SU-DHL-6 (cell line): Measurements from ENCODE around the gene JPH3.

Experiments used
- H2AFZ ChIP-seq: fragments of 200-600 bp; sonication (generic); 2 replicates; pipeline ENCODE4 v1.6.1; 2014; ENCODE audit warnings: low read depth, mild to moderate bottlenecking, moderate library complexity, mixed read lengths, antibody characterized with exemption, low read length; ENCODE audit not compliant: severe bottlenecking
- H3F3A ChIP-seq: fragments of 200-600 bp; shearing (Covaris generic); 2 replicates; pipeline ENCODE4 v1.6.0; 2016; ENCODE audit warnings: antibody characterized with exemption, mild to moderate bottlenecking; ENCODE audit not compliant: insufficient read depth
- H3K27ac ChIP-seq: fragments of 200-600 bp; sonication (generic); 2 replicates; pipeline ENCODE4 v1.5.1; 2016; ENCODE audit warnings: low read depth, mild to moderate bottlenecking, low read length, moderate library complexity, mixed read lengths
- H3K27me3 ChIP-seq: fragments of 200-600 bp; sonication (generic), shearing (Covaris generic); 2 replicates; pipeline ENCODE4 v1.6.0; 2014; ENCODE audit warnings: mild to moderate bottlenecking, low read length
- H3K36me3 ChIP-seq: fragments of 200-600 bp; sonication (generic); 2 replicates; pipeline ENCODE4 v1.6.1; 2014; ENCODE audit warnings: mild to moderate bottlenecking, low read length, mixed read lengths
- H3K4me2 ChIP-seq: fragments of 300-600, 200-600 bp; shearing (Covaris generic), sonication (generic); 2 replicates; pipeline ENCODE4 v1.6.0; 2014; ENCODE audit warnings: low read length, low read depth, mild to moderate bottlenecking; ENCODE audit not compliant: poor library complexity, severe bottlenecking
- H3K4me3 ChIP-seq: fragments of 200-600 bp; sonication (generic); 2 replicates; pipeline ENCODE4 v1.5.1; 2014; ENCODE audit warnings: antibody characterized with exemption, low read length, mild to moderate bottlenecking, mixed read lengths; ENCODE audit not compliant: insufficient read depth, poor library complexity, severe bottlenecking
- H3K79me2 ChIP-seq: fragments of 200-600 bp; sonication (generic); 2 replicates; pipeline ENCODE4 v1.6.1; 2014; ENCODE audit warnings: mild to moderate bottlenecking, low read length, moderate library complexity; ENCODE audit not compliant: insufficient read depth
- H3K9ac ChIP-seq: fragments of 200-600 bp; sonication (generic); 2 replicates; pipeline ENCODE4 v1.7.0; 2014; ENCODE audit warnings: mild to moderate bottlenecking, low read length
- H3K9me2 ChIP-seq: fragments of 200-600 bp; sonication (generic); replicated peaks from 2 replicates; pipeline ENCODE4 v1.6.1; 2014; ENCODE audit warnings: low read length; ENCODE audit not compliant: insufficient read depth
- H3K9me3 ChIP-seq: fragments of 200-600 bp; sonication (generic); 2 replicates; pipeline ENCODE4 v1.6.1; 2014; ENCODE audit warnings: low read length, mixed read lengths; ENCODE audit not compliant: insufficient read depth
- H4K20me1 ChIP-seq: fragments of 200-600 bp; sonication (generic); 2 replicates; pipeline ENCODE4 v1.6.1; 2014; ENCODE audit warnings: low read depth, mild to moderate bottlenecking, antibody characterized with exemption, low read length, moderate library complexity, mixed read lengths
- EZH2phosphoT487 ChIP-seq: fragments of 200-600 bp; sonication (generic), shearing (Covaris generic); conservative IDR thresholded peaks from 2 replicates; pipeline ENCODE4 v1.6.1; 2018; ENCODE audit warnings: mild to moderate bottlenecking, antibody characterized with exemption, low read length, moderate library complexity, mixed read lengths
- TF ChIP-seq, protein P1 (sequence below): fragments of 200-600 bp; sonication (generic); IDR thresholded peaks from one replicate; pipeline ENCODE4 v1.5.1; 2017; ENCODE audit warnings: antibody characterized with exemption, mild to moderate bottlenecking, low read length, moderate library complexity; ENCODE audit not compliant: insufficient read depth, poor library complexity, severe bottlenecking

Gene JPH3

DNA sequence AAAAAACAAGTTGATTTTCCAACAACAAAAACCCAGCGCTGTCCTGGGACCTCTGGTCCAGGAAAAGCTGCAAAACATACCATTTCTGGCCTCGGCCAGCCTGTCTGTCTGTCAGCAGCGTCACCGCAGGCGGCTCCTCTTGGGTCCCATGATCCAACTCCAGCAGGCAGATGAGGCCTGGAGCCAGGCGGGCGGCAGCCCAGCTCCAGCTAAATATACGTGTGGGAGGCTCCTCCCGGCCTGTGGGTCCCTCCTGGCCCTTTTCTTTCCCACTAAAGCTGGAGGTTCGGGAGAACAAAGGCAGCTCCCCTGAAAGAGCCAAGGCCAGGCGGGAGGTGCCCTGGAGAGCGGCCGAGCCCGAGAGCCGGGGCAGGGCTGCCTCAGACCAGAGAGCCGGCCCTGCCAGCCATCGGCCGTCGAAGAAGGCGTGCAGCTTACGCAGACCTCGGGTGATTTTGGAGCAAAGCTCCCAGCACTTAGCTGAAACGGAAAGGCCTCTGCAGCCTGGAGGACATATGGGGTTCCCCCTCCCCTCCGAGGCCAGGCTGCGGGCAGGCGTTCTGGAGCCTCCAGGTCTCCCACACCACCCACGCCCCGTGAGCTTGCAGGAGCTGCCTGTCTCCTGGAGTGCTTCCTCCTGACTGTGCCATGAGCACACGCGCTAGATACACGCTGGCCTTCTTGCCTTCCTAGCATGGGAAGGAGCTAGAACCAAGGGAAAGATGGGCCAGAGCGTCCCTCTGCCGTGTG lies 19.9 kb upstream of the JPH3 start:
- TF ChIP-seq, protein P1, sequence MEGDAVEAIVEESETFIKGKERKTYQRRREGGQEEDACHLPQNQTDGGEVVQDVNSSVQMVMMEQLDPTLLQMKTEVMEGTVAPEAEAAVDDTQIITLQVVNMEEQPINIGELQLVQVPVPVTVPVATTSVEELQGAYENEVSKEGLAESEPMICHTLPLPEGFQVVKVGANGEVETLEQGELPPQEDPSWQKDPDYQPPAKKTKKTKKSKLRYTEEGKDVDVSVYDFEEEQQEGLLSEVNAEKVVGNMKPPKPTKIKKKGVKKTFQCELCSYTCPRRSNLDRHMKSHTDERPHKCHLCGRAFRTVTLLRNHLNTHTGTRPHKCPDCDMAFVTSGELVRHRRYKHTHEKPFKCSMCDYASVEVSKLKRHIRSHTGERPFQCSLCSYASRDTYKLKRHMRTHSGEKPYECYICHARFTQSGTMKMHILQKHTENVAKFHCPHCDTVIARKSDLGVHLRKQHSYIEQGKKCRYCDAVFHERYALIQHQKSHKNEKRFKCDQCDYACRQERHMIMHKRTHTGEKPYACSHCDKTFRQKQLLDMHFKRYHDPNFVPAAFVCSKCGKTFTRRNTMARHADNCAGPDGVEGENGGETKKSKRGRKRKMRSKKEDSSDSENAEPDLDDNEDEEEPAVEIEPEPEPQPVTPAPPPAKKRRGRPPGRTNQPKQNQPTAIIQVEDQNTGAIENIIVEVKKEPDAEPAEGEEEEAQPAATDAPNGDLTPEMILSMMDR = no peak
- TF ChIP-seq EZH2phosphoT487 = no peak
- no peaks in the 10 kb centered on the region for H3K79me2 ChIP-seq
- no peaks in the 10 kb centered on the region for H3K9me2 ChIP-seq
- H3K9ac ChIP-seq = no peak overlapping the region
- H4K20me1 ChIP-seq = no peaks in the 10 kb centered on the region
- no peak overlapping the region for H2AFZ ChIP-seq
- H3K4me2 ChIP-seq = no peak overlapping the region
- no peaks in the 10 kb centered on the region for H3F3A ChIP-seq
- no peaks in the 10 kb centered on the region for H3K36me3 ChIP-seq
- no peak overlapping the region for H3K4me3 ChIP-seq
- H3K9me3 ChIP-seq = no peaks in the 10 kb centered on the region
- no peaks in the 10 kb centered on the region for H3K27me3 ChIP-seq
- H3K27ac ChIP-seq = no peak overlapping the region

DNA sequence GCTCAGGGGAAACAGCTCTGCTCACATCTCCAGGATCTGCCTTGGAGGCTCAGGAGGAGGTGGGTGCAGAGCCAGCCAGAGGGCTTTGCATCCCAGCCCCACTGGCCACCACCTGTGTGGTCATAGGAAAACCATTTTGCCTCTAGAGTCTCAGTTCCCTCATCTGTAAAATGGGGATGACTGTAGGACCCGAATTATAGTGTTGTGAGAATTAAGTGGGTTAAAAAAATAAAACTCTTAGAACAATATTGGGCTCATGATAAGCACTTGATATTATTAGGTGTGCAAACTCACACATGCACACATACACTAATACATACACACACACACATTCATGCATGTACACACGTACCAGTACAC lies 19.4 kb upstream of the JPH3 start:
- H3K4me3 ChIP-seq = no peak overlapping the region
- H3F3A ChIP-seq = no peaks in the 10 kb centered on the region
- H3K9ac ChIP-seq = no peak overlapping the region
- no peak overlapping the region for H3K27ac ChIP-seq
- no peak for TF ChIP-seq EZH2phosphoT487
- no peak overlapping the region for H3K4me2 ChIP-seq
- H4K20me1 ChIP-seq = no peaks in the 10 kb centered on the region
- H2AFZ ChIP-seq = no peak overlapping the region
- H3K9me3 ChIP-seq = no peaks in the 10 kb centered on the region
- H3K36me3 ChIP-seq = no peaks in the 10 kb centered on the region
- H3K27me3 ChIP-seq = no peaks in the 10 kb centered on the region
- no peaks in the 10 kb centered on the region for H3K9me2 ChIP-seq
- H3K79me2 ChIP-seq = no peaks in the 10 kb centered on the region

DNA sequence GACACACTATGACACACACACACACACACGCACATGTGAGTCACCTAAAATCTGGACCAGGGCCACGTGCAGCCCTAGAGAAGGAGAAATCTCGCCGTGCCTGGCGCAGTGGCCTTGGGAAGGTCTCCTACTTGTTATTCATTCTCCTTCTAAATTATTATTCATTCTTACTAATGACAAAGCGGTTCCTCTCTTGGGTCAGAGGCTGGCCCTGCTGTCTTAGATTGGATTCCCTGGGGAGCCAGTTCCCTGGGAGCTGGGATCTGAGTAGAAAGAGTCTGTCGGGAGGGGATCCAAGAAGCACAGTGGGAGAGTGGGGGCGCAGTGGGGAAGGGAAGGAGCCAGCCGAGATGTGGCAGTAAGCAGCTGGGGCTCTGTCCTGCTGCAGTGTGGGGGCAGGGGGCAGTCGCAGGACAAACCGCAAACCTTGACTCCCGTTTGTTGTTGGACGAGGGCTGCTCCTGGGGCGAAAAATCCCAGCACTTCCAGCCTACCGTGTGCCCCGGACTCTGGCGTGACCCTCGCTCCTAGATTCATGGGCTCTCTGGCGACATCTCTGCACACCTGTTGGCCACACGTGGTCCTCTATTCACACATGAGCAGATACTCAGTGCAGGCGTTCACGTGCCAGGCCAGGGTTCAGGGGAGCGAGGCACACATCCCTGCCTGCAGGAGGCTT lies 18.7 kb upstream of the JPH3 start:
- H2AFZ ChIP-seq = no peak overlapping the region
- no peak overlapping the region for H3K9ac ChIP-seq
- H3K9me2 ChIP-seq = no peaks in the 10 kb centered on the region
- H3K4me3 ChIP-seq = no peak overlapping the region
- no peaks in the 10 kb centered on the region for H3K36me3 ChIP-seq
- H3F3A ChIP-seq = no peaks in the 10 kb centered on the region
- H3K9me3 ChIP-seq = no peaks in the 10 kb centered on the region
- no peaks in the 10 kb centered on the region for H3K27me3 ChIP-seq
- no peaks in the 10 kb centered on the region for H4K20me1 ChIP-seq
- no peak for TF ChIP-seq EZH2phosphoT487
- H3K79me2 ChIP-seq = no peaks in the 10 kb centered on the region
- H3K27ac ChIP-seq = no peak overlapping the region
- no peak overlapping the region for H3K4me2 ChIP-seq

DNA sequence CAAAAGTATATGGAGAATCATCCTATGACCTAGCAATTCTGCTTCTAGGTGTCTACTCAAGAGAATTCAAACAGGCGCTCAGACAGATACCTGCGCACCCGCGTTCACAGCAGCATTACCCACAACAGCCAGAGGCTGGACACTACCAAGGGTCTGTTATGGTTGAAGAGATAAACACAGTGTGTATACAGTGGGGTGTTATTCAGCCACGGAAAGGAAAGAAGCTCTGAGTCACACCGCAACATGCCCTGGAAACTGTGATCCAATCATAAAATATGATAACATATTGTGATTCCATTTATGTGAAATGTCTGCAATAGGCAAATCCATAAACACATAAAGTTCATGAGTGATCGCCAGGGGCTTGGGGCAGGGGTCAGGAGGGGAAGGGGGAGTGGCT lies 18.0 kb upstream of the JPH3 start:
- Histone ChIP-seq H3K9ac (no peak overlapping the region), H3F3A (no peaks in the 10 kb centered on the region), H3K4me3 (no peak overlapping the region), H3K9me3 (no peaks in the 10 kb centered on the region), H2AFZ (no peak overlapping the region), H3K4me2 (no peak overlapping the region), H3K79me2 (no peaks in the 10 kb centered on the region), H3K36me3 (no peaks in the 10 kb centered on the region), H3K27me3 (no peaks in the 10 kb centered on the region), H3K9me2 (no peaks in the 10 kb centered on the region), H4K20me1 (no peaks in the 10 kb centered on the region), H3K27ac (no peak overlapping the region)
- TF ChIP-seq, protein P1 = no peak
- TF ChIP-seq EZH2phosphoT487 = no peak
